GM15510 (cell line): ENCODE data around the gene FAM13A.

Experiments
- POLR2A ChIP-seq: IDR thresholded peaks from 3 replicates; pipeline ENCODE4 v1.6.1; 2011; ENCODE audit warnings: borderline replicate concordance; ENCODE audit not compliant: insufficient read length; ENCODE audit errors: extremely low read depth

FAM13A gene

DNA sequence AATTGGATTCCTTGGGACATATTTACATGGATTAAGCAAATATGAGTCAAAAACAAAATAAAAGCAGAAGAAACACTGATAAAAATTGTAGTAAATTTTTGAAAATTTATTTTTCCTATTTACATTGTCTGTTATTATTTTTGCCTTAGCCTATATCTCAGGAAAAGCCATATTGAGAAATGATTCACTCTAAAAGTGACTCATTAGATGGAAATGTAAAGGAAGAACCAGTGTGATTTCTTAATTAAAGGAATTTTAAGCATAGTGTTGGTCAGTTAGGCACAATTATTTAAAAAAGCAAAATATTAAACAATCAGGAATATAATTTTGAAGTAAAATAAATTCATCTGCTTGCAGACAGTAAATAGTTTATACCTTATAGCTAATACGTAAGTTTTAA lies 191.9 kb downstream of the FAM13A start:
- no peak for TF ChIP-seq POLR2A

DNA sequence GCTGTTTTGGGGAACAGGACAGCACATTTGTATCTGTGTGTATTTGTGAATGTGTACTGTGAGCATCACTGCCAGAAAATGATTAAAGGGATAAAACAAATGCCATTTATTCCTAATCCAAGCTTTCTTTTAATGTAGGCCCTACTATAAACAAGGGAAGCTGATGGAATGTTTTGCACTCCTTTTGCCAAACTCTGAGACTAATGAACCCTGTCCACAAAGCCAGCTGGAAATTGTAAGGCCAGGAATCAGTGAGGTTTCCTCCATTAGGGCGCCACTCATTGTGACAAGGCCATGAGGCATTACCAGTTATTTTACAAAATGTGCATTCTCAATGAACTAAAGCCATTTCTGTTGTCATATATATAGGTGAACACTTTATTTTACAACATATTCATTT lies 196.4 kb downstream of the FAM13A start:
- no peak for TF ChIP-seq POLR2A

DNA sequence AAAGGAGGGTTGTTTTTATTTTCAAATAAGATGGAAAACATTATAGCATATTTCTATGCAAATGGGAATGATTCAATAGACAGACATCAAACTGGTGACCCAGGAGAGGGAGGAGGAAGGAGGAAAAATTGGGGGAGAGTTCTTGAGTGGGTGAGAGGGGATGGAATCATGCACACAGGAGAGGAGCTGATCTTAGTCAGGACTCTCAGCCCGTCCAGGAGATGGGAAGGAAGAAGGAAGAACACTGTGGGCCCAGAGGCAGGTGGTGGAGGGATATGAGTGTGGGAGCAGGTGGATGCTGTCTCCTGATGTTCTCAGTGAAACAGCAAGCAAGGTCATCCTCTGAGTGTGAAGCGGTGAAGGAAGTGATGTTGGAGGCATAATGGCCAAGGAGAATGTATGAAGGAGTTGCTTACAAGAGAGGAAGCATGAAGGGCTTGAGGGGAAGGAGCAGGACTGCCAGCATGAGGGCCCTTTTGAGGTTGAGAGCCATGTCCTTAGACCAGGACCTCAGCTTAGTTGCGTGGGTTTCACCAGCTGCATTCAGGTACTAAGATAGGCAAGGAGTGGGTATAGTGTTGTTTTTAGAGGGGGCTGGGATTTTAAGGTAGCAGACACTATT lies 197.7 kb downstream of the FAM13A start:
- TF ChIP-seq POLR2A: no peak

GRCh38 chr4:88858752-88859151 lies 198.2 kb downstream of the FAM13A start:
- no peak for TF ChIP-seq POLR2A

DNA sequence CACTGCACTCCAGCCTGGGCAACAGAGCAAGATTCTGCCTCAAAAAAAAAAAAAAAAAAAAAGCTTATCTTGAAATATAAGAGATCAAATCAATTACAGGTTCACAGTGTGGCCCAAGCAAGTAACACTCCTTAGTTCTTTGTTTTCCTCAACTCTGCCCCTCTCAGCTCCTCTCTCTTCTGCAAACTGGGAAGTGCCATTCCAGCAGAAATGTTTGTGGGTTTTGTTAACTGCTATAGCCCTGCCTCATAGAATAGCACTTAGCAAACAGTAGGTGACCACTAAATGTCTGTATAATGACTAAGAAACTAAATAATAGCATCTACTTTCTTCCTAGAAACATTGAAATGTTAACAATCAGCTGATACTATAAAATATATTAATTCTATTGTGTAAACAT lies 199.4 kb downstream of the FAM13A start:
- no peak for TF ChIP-seq POLR2A

GRCh38 chr4:88854481-88854880 lies 202.5 kb downstream of the FAM13A start:
- no peak for TF ChIP-seq POLR2A

- TF ChIP-seq POLR2A: no peak
These were observed 210.7 kb downstream of the FAM13A start for GRCh38 chr4:88846206-88846790.

GRCh38 chr4:88843067-88843685 lies 213.8 kb downstream of the FAM13A start:
- TF ChIP-seq POLR2A: no peak

DNA sequence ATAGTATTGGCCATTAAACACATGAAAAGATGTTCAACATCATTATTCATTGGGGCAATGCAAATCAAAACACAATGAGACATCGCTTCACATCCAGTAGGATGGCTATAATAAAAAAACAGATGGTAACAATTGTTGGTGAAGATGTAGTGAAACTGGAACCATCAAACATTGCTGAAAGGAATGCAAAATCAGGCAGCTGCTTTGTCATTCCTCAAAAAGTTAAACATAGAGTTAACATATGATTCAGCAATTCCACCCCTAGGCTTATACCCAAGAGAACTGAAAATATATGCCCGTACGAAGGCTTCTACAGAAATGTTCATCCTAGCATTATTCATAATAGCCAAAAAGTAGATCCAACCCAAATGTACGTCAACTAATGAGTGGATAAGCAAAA lies 215.3 kb downstream of the FAM13A start:
- no peak for TF ChIP-seq POLR2A

GRCh38 chr4:88836216-88836615 lies 220.8 kb downstream of the FAM13A start:
- no peak for TF ChIP-seq POLR2A

DNA sequence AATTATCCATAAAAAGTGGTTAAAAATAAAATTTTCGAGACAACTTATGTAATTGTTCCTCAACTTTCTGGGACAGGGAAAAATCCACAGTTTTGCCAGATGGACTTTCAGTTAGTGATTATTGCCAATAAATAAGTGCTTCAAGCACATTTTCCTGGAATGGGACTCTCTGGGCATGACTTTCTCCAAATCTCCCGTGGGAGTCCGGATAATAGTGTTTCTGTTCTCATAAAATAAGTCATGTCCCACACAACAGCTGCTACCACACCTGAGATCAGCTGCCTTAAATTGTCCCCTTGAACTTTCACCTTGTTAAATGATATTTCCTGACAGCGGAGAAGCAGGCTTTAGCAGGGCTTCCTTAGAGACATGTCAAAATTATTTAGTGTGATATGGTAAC lies 226.0 kb downstream of the FAM13A start:
- no peak for TF ChIP-seq POLR2A

DNA sequence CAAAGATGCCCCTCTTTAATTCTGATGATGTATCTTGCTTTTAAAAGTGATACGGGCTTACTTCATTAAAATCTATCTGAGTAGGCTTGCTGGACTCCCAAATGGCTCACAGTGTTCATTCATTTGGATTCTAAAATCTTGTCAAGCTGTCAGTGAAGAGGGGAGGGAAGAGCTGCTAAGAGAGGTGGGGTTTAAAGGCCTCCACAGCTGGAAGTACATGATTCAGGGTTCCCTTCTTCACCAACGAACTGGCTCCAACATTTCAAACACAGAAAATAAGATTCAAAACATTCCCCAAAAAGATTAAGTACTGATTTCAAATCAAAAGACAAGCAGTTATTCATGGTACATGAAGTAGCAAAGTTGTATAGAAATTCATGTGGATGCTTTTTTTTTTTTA lies 226.4 kb downstream of the FAM13A start:
- TF ChIP-seq POLR2A: no peak

- TF ChIP-seq POLR2A: no peak
These were observed 228.0 kb downstream of the FAM13A start for GRCh38 chr4:88828842-88829571.

DNA sequence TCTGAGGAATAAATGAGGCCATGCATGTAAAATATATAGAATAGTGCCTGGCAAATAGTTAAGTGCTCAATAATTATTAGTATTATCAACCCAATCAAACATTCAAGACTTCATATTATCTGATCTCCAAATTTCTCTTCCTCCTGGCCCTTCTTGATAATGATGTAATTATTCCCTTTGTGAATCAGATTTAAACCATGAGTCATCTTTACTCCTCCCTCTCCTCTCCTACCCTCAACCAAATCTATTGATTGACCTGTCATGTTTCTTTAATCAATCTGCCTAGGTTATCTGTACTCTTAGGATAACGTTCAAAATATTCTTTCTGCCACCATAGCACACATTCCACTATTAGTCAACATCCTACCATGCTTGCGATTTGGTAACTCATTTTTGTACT lies 229.5 kb downstream of the FAM13A start:
- TF ChIP-seq POLR2A: no peak

DNA sequence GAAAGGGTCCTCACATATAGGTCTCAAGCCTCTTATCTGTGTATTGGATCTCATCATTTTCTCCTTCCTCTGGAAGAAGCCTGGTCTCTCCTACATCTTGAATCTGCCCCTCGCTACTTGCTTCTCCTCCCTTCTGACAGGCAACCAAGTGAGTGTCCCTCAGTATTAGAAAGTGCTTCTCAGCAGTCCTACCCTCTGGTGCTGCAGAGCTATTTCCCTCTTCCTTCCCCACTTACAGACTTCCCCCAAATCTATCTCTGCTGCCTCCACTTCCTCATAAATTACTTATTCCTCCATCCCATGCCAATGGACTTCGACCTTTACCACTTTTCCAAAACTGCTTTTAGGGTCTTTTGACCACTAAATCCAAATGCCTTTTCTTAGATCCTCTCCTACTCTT lies 230.2 kb downstream of the FAM13A start:
- TF ChIP-seq POLR2A: no peak
